Colonic mucosa (tissue), 4 donors: ENCODE measurements around the gene UTS2. TPM values are rescaled to one million over a fixed set of nuclear protein-coding genes. Genes with fewer than 3 reads are reported as not detected.

Source experiments
- DNase-seq: peaks from one replicate; pipeline ENCODE4 v3.0.0-alpha.2; 2020
- H3K27ac ChIP-seq: fragments of 200-600 bp; one replicate; pipeline ENCODE4 v1.8.0; 2021
- H3K27me3 ChIP-seq: fragments of 200-600 bp; one replicate; pipeline ENCODE4 v1.8.0; 2021
- H3K36me3 ChIP-seq: fragments of 200-600 bp; one replicate; pipeline ENCODE4 v1.8.0; 2021
- H3K4me1 ChIP-seq: fragments of 200-600 bp; one replicate; pipeline ENCODE4 v1.8.0; 2021; ENCODE audit warnings: mild to moderate bottlenecking
- H3K4me3 ChIP-seq: fragments of 200-600 bp; one replicate; pipeline ENCODE4 v1.8.0; 2021
- H3K9ac ChIP-seq, 2 donors: one replicate each; pipeline ENCODE4 v1.7.0; 2013; ENCODE audit warnings: control low read depth in 2 of 2, low read depth in 2 of 2, low read length in 2 of 2
- H3K9me3 ChIP-seq: fragments of 200-600 bp; one replicate; pipeline ENCODE4 v1.8.0; 2021
- CTCF ChIP-seq: fragments of 200-600 bp; IDR thresholded peaks from one replicate; pipeline ENCODE4 v1.8.0; 2022; ENCODE audit warnings: antibody characterized with exemption, mild to moderate bottlenecking
- intact Hi-C: fragments of 100-400 bp; cut with DNase I; formaldehyde crosslinking; loops from one replicate; pipeline ENCODE4 v1.14.1; 2022
- total RNA-seq, 2 donors: library from RNA; stranded (reverse); fragmentation: NEBNext Ultra II Directional in 1 of 2; extraction: Animal tissue kit (Norgen Biotek cat#: 25700) in 1 of 2; gene quantifications; one replicate each; pipeline ENCODE4 v1.2.1, GENCODE V29; 2021
- donor health status: healthy.
- donor health status: DM: no; HTN: no; CAD: no.
- donor health status: DM: no; HTN: no; CAD: no.

UTS2 gene
- total RNA-seq, 2 donors from 2014 or later = 0.20 TPM; not detected in 1

DNA sequence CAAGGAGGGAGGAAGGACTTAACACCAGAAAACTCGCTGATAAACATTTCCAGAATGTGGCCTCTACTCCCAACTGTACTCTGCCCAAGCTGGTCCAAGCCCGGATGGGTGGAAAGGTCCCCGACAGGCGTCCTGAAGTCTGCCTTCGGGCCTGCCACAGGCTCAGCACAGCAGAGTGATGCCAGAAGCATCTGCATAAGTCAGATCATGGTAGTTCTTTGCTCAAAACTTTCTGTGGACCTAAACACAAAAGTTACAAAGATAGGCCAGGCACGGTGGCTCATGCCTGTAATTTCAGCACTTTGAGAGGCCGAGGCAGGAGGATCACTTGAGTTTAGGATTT lies 790 bp upstream of the UTS2 start:
- Histone ChIP-seq H3K9me3 (no peaks in the 10 kb centered on the region), H3K27ac (no peak overlapping the region), H3K9ac (no peak overlapping the region), H3K4me3 (no peak overlapping the region), H3K4me1 (no peaks in the 10 kb centered on the region), H3K36me3 (no peaks in the 10 kb centered on the region), H3K27me3 (no peaks in the 10 kb centered on the region)
- TF ChIP-seq CTCF = no peak
- no peak for DNase-seq
- intact Hi-C loops = no loop called here

GRCh38 chr1:7850786-7851185 lies 2.1 kb downstream of the UTS2 start:
- Histone ChIP-seq H3K9me3 (no peaks in the 10 kb centered on the region), H3K27ac (no peak overlapping the region), H3K4me1 (no peaks in the 10 kb centered on the region), H3K4me3 (no peak overlapping the region), H3K9ac (no peak overlapping the region), H3K27me3 (no peaks in the 10 kb centered on the region), H3K36me3 (no peaks in the 10 kb centered on the region)
- intact Hi-C loops = no loop called here
- TF ChIP-seq CTCF = no peak
- no peak for DNase-seq

DNA sequence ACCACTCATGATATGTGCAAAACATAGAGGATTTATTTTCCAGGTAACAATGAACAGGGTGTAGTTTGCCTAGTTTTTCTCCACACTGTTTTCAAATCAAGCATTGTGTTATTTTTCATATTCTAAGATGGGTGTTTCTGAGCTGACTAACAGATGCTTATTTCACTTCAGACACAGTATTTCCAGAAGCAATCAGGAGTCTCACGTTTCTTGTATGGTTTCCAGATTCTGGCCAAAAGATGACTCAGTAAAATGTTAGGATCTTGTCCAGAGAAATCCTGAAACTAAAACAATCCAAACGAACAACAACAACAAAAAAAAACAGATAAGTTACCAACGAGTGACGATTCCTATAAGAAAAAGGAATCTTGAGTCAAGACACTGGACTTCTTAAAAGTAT lies 5.3 kb downstream of the UTS2 start:
- no peak overlapping the region for H3K27ac ChIP-seq
- TF ChIP-seq CTCF = no peak
- DNase-seq = no peak
- no peaks in the 10 kb centered on the region for H3K9me3 ChIP-seq
- H3K4me1 ChIP-seq = no peaks in the 10 kb centered on the region
- no peak overlapping the region for H3K4me3 ChIP-seq
- no peaks in the 10 kb centered on the region for H3K27me3 ChIP-seq
- H3K9ac ChIP-seq = no peak overlapping the region
- no peaks in the 10 kb centered on the region for H3K36me3 ChIP-seq
- intact Hi-C loops = no loop called here

- Histone ChIP-seq H3K4me3 (no peak overlapping the region), H3K36me3 (no peaks in the 10 kb centered on the region), H3K4me1 (no peaks in the 10 kb centered on the region), H3K27me3 (no peaks in the 10 kb centered on the region), H3K9me3 (no peaks in the 10 kb centered on the region), H3K9ac (no peak overlapping the region), H3K27ac (no peak overlapping the region)
- intact Hi-C loops = no loop called here
- no peak for TF ChIP-seq CTCF
- DNase-seq = no peak
Observed at GRCh38 chr1:7846656-7847055, 6.2 kb downstream of the UTS2 start.

DNA sequence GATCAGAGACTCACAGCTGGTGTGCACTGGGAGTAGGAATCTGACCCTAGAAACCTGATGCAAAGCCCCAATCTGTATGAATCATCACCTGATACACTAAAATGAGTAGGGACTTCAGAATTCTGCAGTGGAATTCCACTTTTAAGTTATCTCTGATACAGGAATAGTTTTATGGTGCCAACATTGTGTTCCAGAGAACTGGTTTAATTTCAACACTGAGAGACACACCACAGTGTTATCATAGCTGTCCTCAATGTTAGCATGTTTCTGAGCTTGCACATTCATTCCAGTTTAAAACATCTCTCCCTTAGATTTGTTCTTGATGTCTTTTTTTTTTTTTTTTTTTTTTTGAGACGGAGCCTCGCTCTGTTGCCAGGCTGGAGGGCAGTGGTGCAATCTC lies 7.1 kb downstream of the UTS2 start:
- Histone ChIP-seq H3K9ac (no peak overlapping the region), H3K27me3 (no peaks in the 10 kb centered on the region), H3K27ac (no peak overlapping the region), H3K9me3 (no peaks in the 10 kb centered on the region), H3K4me1 (no peaks in the 10 kb centered on the region), H3K36me3 (no peaks in the 10 kb centered on the region), H3K4me3 (no peak overlapping the region)
- no peak for TF ChIP-seq CTCF
- no peak for DNase-seq
- intact Hi-C loops = no loop called here

DNA sequence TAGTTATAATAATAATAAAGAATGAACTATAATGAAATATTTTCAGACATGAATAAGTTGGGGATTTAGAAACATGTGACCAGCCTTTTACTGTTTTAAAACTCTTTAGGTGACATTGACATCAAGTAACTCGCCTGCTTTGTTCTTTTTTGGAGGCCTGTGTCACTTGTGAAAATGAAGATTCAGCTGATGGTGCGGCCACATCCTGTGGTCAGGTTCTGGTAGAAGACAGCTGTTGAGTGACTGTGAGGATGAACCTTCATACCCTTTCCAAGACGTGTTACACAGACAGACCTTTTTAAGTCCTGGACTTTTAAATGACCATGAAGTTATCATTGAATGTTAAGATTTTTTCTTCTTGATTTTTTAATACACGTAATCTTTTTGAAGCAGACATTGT lies 10.3 kb downstream of the UTS2 start:
- Histone ChIP-seq H3K4me3 (no peak overlapping the region), H3K9ac (no peak overlapping the region), H3K4me1 (no peaks in the 10 kb centered on the region), H3K27me3 (no peaks in the 10 kb centered on the region), H3K27ac (no peak overlapping the region), H3K36me3 (no peaks in the 10 kb centered on the region), H3K9me3 (no peaks in the 10 kb centered on the region)
- no peak for DNase-seq
- intact Hi-C loops = no loop called here
- no peak for TF ChIP-seq CTCF
